ENCODE data around the gene DLG2.
"Not testable (repeated sequence)": the region's sequence is repeated elsewhere in the genome, so short reads cannot be mapped to it uniquely, and the experiment has no call there.

DLG2 gene

DNA sequence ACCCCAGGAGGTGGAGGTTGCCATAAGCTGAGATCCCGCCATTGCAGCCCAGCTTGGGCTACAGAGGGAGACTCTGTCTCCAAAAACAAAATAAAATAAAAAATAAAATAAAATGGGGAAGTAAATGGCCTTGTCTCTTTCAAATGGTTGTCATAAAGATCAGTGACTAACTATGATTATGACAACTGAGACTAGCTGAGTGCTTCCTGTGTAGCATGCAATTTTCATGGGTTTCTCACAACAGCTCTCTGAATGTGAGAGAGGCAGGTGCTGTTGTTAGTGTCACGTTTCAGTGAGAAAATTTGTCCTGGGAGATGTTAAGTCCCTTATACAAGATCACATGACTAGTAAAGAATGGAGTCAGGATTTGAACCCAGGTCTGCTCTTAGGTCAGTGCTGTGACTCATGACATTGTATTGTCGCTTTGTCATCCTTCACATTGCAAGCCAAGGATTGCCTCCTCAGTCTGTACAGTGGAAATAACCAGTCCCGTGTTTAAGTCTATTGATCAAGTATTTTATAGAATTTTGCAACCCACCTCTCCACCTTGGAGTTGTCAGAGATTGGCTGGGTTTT is 2177.7 kb downstream of the DLG2 start:
- Histone ChIP-seq H3K79me2 (ENCODE audit: control insufficient read depth, low read length) (no peaks in the 10 kb centered on the region), H3K27ac (ENCODE audit: low read depth, low read length) (no peak overlapping the region), H3K4me1 (ENCODE audit: control insufficient read depth, low read length) (no peaks in the 10 kb centered on the region), H3K4me3 (ENCODE audit: low read length) (no peak overlapping the region), H4K20me1 (ENCODE audit: control insufficient read depth, insufficient read depth, low read depth, low read length) (no peaks in the 10 kb centered on the region), H3F3A (ENCODE audit: control insufficient read depth, insufficient read depth) (no peaks in the 10 kb centered on the region), H3K27me3 (ENCODE audit: control insufficient read depth, low read length) (no peaks in the 10 kb centered on the region), H3K9me2 (replicated peaks; ENCODE audit: control insufficient read depth, low read length) (no peaks in the 10 kb centered on the region), H3K36me3 (ENCODE audit: control insufficient read depth, low read length) (no peaks in the 10 kb centered on the region), H3K4me2 (ENCODE audit: low read length) (no peak overlapping the region), H3K9me3 (ENCODE audit: control insufficient read depth, insufficient read depth, low read length) (no peaks in the 10 kb centered on the region)
- no peak for TF ChIP-seq EZH2phosphoT487 (IDR thresholded peaks at IDR 0.05; ENCODE audit: borderline replicate concordance, low read length)

DNA sequence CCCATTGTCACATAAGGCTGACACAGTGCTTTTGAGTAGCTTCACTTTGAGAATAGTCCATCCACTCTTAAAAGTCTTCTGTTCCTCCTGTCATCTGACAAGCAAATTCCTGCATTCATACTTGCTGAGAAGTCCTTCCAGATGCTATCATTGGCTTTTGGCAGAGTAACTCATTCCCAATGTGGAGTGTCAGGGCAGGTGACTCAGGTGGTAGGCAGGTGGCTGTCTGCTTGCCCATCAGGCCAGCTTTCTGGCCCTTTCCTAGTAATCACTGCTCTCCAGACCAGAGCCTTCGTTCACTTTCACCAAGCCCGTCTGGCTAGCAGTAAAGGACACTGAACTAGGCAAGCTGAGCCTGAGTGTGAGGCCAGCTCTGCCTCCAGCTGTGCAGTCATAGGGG is 2178.5 kb downstream of the DLG2 start:
- TF ChIP-seq EZH2phosphoT487 (IDR thresholded peaks at IDR 0.05; ENCODE audit: borderline replicate concordance, low read length): no peak
- TF ChIP-seq, protein P1, sequence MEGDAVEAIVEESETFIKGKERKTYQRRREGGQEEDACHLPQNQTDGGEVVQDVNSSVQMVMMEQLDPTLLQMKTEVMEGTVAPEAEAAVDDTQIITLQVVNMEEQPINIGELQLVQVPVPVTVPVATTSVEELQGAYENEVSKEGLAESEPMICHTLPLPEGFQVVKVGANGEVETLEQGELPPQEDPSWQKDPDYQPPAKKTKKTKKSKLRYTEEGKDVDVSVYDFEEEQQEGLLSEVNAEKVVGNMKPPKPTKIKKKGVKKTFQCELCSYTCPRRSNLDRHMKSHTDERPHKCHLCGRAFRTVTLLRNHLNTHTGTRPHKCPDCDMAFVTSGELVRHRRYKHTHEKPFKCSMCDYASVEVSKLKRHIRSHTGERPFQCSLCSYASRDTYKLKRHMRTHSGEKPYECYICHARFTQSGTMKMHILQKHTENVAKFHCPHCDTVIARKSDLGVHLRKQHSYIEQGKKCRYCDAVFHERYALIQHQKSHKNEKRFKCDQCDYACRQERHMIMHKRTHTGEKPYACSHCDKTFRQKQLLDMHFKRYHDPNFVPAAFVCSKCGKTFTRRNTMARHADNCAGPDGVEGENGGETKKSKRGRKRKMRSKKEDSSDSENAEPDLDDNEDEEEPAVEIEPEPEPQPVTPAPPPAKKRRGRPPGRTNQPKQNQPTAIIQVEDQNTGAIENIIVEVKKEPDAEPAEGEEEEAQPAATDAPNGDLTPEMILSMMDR (IDR thresholded peaks at IDR 0.05; ENCODE audit: low read depth, low read length, poor library complexity, severe bottlenecking): no peak
- H3K9me3 ChIP-seq (ENCODE audit: control insufficient read depth, insufficient read depth, low read length): no peaks in the 10 kb centered on the region
- no peak overlapping the region for H3K27ac ChIP-seq (ENCODE audit: low read depth, low read length)
- H3F3A ChIP-seq (ENCODE audit: control insufficient read depth, insufficient read depth): no peaks in the 10 kb centered on the region
- no peaks in the 10 kb centered on the region for H3K9me2 ChIP-seq (replicated peaks; ENCODE audit: control insufficient read depth, low read length)
- H3K36me3 ChIP-seq (ENCODE audit: control insufficient read depth, low read length): no peaks in the 10 kb centered on the region
- H3K4me1 ChIP-seq (ENCODE audit: control insufficient read depth, low read length): no peaks in the 10 kb centered on the region
- H3K4me3 ChIP-seq (ENCODE audit: low read length): no peak overlapping the region
- no peaks in the 10 kb centered on the region for H3K79me2 ChIP-seq (ENCODE audit: control insufficient read depth, low read length)
- no peaks in the 10 kb centered on the region for H3K27me3 ChIP-seq (ENCODE audit: control insufficient read depth, low read length)
- H3K4me2 ChIP-seq (ENCODE audit: low read length): no peak overlapping the region
- no peaks in the 10 kb centered on the region for H4K20me1 ChIP-seq (ENCODE audit: control insufficient read depth, insufficient read depth, low read depth, low read length)

DNA sequence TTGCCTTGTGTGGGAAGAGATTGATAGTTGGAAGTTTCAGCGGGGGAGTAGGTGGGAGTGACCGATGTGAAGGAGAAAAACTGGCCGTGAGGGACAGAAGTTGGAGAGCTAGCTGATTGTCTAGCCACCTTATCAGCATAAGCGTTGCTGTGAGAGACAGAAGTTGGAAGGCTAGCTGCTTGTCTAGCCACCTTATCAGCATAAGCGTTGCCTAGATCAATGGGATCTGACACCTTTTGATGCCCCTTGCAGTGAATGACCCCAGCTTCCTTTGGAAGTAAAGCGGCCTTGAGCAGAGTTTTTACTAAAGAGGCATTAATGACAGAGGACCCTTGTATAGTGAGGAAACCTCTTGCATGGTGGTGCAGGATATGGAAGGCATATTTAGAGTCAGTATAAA is 2183.3 kb downstream of the DLG2 start:
- H3K4me3 ChIP-seq (ENCODE audit: low read length); H3K9me2 ChIP-seq (replicated peaks; ENCODE audit: control insufficient read depth, low read length); H4K20me1 ChIP-seq (ENCODE audit: control insufficient read depth, insufficient read depth, low read depth, low read length); H3K4me1 ChIP-seq (ENCODE audit: control insufficient read depth, low read length); H3K9me3 ChIP-seq (ENCODE audit: control insufficient read depth, insufficient read depth, low read length); H3K4me2 ChIP-seq (ENCODE audit: low read length); H3F3A ChIP-seq (ENCODE audit: control insufficient read depth, insufficient read depth); H3K27me3 ChIP-seq (ENCODE audit: control insufficient read depth, low read length); H3K36me3 ChIP-seq (ENCODE audit: control insufficient read depth, low read length); H3K79me2 ChIP-seq (ENCODE audit: control insufficient read depth, low read length); H3K27ac ChIP-seq (ENCODE audit: low read depth, low read length): not testable (repeated sequence)

DNA sequence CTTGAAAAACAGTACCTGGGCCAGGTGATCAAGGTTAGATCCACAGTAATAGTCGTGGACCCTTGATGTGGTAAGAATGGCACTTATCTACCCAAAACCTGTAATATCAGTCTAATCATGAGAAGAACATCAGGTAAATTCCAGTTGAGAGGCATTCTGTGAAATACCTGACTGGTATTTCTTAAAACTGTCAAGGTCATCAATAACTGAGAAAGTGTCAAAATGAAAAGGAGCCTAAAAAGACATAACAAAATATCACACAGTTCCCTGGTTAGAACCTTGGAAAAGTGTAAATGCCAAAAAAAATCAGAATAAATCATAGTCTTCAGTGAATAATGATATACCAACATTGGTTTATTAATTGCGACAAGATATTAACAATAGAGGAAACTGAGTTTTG is 2185.5 kb downstream of the DLG2 start:
- H3F3A ChIP-seq (ENCODE audit: control insufficient read depth, insufficient read depth): no peaks in the 10 kb centered on the region
- H3K79me2 ChIP-seq (ENCODE audit: control insufficient read depth, low read length): no peaks in the 10 kb centered on the region
- H3K27me3 ChIP-seq (ENCODE audit: control insufficient read depth, low read length): no peaks in the 10 kb centered on the region
- no peaks in the 10 kb centered on the region for H3K9me2 ChIP-seq (replicated peaks; ENCODE audit: control insufficient read depth, low read length)
- no peaks in the 10 kb centered on the region for H3K36me3 ChIP-seq (ENCODE audit: control insufficient read depth, low read length)
- no peak overlapping the region for H3K4me3 ChIP-seq (ENCODE audit: low read length)
- TF ChIP-seq, protein P1 (IDR thresholded peaks at IDR 0.05; ENCODE audit: low read depth, low read length, poor library complexity, severe bottlenecking): no peak
- no peak for TF ChIP-seq EZH2phosphoT487 (IDR thresholded peaks at IDR 0.05; ENCODE audit: borderline replicate concordance, low read length)
- H4K20me1 ChIP-seq (ENCODE audit: control insufficient read depth, insufficient read depth, low read depth, low read length): no peaks in the 10 kb centered on the region
- no peaks in the 10 kb centered on the region for H3K9me3 ChIP-seq (ENCODE audit: control insufficient read depth, insufficient read depth, low read length)
- no peaks in the 10 kb centered on the region for H3K4me1 ChIP-seq (ENCODE audit: control insufficient read depth, low read length)
- H3K27ac ChIP-seq (ENCODE audit: low read depth, low read length): no peak overlapping the region
- no peak overlapping the region for H3K4me2 ChIP-seq (ENCODE audit: low read length)

Data from DOHH2 (cell line).